NCI-H226 (cell line): ENCODE data around the gene TMEM187.

Experiments used
- DNase-seq: peaks from one replicate; pipeline ENCODE4 v3.0.0-alpha.2; 2015

The TMEM187 gene

DNA sequence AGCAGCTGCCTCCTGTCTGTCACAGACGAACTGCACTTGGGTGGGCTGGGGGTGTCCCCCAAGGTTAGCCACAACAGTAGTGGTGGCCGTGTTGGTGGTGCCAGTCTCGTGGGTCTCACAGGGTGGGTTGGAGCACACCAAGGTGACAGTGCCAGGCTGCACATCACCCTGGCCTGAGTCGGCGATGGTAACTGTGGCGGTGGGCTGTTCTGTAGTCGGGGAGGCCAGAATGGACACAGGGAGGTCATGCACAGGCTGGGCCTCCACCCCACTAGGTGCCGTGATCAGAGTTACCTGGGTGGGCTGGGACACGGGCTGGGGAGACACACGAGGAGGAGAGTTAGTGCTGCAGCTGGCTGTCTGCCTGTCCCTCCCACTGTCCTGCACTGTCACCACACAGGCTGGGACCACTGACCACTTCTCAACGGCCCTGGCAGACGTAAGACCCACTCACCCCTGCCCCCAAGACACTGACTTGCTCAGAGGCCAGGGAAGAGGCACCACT is 17.3 kb upstream of the TMEM187 start:
- DNase-seq = no peak

DNA sequence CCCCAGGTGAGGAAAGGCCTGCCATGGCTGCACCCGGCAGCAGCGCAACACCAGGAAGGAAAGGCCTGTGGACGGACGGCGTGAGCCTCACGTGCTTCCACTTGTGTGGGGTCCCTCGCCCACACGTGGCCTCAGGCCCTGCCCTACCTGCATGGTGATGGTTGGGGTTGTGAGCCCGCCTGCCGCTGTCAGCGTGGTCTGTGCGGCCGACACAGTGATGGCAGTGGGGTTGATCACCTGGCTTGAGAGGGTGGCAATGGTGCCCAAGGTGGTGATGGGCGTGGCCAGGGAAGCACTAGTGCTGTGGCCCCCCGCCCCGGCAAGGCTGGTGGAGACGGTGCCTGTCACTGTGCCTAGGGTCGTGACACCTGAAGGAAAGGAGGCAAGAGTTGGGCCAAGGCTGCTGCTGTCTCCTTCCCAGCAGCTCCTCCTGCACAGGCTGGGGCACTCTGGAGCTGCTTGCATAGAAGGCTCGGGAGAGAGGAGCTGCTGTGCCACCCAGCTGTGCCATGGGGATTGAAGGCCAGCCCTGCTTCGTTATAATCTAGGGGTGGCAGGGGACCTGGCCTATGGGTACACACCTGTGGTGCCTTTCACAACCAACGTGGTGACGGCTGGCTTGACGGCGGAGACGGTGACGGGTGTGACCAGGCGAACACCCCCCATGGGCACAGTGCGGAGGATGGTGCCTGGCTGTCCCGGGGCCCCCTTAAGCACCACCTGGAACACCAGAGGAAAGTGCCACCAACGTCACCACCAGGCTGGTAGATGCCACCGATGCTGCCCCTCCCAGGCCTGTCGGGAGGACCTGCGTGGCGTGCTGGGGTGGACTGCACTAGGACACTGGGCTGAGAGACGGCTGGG is 16.3 kb upstream of the TMEM187 start:
- DNase-seq = no peak

DNA sequence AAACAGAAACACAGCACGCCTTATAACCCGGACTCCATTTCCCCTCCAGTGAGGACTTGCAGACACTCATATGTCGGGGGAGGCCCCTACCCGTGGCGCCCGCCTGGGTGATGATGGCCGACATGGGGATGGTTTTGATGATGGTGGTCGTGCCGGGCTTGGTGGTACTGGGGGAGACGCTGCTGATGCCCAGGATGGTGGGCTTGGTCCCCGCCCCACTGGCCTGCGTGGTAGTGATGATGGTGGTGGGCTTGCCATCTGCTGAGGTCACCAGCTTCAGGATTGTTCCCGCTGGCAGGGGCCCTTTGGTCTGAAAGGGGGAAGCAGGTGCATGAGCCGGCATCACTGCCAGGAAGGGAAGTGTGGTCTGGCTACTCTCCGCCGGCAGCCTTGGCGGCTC is 15.3 kb upstream of the TMEM187 start:
- no peak for DNase-seq

DNA sequence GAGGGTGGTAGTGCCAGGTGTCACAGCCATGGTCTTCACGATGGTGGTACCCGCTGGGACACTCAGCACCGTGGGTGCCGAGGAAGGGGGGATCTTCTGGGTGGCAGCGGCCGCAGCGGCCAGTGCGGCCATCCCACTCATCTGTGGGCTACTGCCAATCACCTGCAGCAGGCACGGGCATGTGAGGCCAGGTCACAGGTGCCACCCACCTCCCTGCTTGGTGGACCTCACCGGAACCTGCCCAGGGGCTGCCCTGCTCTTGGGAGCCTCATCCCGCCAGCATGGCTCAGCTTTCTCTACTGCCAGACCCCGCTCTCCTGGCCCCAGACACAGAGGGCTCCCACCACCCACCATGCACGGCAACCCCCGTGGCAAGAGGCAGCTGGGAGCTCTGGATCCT is 13.9 kb upstream of the TMEM187 start:
- DNase-seq = no peak

DNA sequence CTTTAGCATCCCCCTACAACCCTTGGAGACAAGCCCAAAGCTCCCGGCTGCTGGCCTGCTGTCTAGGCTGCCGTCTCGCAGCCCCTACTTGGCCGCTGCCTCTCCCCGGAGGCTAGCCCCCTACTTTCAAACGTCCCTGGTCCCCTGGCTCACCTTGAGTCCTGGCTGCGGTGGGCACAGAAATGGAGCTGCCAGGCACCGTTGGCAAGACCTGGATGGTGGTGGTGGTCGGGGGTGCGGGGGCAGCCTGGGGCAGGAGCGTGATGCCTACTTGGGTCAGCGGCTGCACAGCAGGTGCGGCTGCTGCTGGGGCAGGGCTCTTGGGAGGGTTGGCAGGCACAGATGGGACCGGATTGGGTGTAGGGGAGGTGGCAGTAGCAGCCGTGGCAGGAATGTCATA is 12.9 kb upstream of the TMEM187 start:
- DNase-seq = no peak

DNA sequence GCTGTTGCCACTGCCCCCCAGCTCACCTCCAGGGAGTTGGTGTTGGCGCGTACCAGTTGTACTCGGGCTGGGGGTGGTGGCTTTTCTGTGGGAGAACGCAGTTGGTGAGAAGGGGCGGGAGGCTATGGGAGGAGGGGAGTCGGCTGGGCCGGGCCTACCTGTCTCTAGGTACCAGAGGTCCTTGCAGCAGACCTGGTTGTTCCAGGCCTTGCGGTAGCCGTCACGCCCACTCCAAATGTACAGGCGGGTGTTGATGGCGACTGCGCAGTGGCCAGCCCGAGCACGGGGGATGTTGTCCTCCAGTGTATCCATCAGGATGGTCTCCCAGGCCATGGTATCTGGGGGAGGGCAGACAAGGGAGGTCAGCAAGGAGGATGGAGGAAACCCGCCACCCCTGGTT is 12.5 kb upstream of the TMEM187 start:
- no peak for DNase-seq

DNA sequence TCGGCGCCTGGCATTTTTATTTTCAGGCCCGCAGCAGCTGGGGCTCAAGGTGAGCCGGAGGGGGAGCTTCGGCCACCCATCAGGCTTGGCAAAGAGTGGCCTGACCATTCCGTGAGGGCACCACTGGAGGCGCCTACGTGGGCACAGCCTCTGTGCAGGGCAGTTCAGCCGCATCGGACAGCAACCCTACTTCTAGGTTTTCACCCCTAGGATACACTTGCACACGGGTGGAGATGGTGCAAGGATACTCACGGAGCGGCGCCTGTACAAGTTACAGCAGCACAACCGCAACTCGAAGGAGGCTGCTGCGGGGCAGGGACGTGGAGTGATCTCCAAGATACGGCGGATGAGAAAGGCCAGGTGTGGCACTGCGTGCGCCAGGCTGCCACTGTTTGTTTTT is 11.8 kb upstream of the TMEM187 start:
- DNase-seq = no peak

DNA sequence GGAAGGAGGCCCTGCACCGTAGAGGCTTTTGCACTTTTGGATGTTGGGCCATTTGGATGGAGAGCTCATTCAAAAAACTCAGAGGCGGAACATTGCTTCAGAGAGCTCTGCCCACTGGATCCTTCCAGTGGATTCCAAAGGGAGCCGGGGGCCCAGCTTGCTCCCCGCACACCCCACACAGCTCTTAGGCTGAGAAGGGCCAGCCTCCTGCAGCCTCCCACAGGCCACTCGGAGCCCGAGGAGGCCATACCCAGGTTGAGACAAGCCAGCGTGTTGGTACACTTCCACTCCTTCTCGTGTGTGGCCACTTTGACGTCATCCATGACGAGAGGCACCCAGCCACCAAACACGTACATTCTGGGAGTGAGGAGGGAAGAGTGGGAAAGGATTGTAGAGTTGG is 11.3 kb upstream of the TMEM187 start:
- no peak for DNase-seq

DNA sequence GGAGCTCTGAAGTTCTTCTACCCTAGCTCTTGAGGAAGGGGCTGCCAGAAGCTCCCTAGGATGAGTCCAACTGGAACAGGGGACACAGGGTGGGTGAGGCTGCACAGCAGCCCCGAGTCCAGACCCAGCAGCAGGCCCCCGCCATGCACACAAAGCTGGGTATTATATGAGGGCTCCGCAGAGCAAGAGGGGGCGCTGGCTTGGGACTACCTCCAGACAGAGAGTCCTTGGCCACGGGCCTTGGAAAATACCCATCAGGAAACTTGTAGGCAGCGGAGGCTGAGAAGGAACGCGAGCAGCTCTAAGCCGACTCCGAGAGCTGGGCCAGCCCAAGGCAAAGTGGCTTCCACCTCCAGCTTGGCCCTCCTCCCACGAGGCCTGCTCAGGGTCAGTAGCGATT is 9.0 kb upstream of the TMEM187 start:
- no peak for DNase-seq

DNA sequence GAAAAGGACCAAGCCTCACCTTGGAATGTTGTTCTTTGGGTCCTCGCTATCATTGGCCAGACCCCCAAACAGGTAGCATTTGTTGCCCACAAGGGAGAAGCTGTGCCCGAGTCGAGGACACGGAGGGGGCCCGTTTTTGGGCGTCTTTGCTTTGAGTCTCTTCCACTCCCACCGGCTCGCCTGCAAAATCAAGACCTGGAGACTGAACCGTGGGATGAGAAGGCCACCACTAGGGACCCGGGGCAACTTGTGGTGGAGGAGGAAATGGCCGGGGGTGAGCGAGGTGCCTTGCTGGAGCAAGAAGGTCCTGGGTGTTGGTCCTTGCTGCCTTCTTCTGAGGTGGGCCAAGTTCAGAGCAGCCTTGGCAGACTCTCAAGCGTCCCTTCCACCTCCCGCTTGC is 8.4 kb upstream of the TMEM187 start:
- no peak for DNase-seq

DNA sequence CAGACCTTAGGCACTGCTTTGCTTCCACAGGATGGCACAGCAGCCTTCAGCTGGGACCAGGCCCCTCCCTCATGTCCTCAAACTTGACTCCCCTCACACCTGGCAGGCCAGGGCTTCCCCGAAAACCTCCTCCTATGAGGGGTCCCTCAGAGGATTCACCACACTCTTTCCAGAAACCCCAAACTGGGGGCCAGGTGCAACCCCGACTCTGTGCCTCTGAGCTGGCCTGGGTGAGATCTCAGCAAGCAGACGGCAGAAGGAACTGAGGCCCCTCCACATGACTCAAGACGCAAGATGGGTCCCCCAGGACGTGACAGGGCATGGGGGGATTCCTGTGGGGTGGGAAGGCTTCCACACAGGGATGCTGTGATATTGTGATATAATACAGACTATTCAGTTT is 7.1 kb upstream of the TMEM187 start:
- no peak for DNase-seq

DNA sequence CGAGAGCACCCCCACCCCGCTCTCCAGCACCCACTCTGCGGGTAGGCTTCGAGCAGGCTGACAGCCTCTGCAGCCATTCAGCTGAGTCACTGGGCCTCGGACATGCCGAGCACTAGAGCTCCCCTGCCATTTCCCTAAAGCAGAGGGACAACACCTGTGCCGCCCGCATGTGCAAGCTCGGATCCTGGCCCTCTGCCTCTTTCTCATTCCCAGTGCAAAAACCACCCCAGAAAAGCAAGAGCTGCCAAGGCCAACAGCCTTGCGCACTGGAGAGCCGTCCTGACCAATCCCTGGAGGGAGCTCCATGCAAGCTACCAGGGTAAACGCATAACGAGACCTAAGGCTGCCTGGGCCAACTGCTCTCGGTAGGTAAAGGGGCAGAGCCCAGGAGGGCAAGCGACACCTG is 6.3 kb upstream of the TMEM187 start:
- DNase-seq = no peak

DNA sequence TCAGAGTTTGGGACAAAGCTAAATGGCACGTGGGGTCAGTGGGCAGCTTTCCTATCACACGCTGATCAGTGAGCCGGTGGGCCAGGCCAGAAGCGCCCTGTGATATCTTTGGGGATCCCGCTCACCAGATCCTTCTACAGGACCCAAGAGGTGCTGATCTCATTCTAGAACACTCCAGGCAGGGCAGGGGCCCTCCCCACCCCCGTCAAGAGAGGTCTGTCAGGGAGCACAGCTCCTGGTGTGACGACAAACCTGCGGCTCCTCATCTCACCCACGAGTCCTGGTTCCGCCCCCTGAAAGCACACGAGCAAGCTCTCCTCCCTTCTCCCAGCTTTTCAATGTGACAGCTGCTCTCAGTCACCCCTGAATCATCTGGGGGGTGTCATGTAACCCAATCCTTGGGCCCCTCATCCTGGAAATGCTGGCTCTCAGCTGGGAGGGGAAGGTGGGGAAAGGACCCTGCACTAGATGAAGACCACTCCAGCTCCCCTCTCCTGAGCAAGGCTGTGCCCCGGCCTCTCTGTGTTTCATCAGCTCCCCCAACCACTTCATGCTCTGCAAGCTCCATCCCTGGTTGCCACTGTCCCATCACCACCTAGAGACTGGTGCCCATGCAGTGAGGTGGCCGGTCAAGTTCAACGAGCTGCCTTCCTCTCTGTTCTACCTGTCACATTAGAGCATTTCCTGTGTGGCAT is 5.6 kb upstream of the TMEM187 start:
- DNase-seq = no peak

DNA sequence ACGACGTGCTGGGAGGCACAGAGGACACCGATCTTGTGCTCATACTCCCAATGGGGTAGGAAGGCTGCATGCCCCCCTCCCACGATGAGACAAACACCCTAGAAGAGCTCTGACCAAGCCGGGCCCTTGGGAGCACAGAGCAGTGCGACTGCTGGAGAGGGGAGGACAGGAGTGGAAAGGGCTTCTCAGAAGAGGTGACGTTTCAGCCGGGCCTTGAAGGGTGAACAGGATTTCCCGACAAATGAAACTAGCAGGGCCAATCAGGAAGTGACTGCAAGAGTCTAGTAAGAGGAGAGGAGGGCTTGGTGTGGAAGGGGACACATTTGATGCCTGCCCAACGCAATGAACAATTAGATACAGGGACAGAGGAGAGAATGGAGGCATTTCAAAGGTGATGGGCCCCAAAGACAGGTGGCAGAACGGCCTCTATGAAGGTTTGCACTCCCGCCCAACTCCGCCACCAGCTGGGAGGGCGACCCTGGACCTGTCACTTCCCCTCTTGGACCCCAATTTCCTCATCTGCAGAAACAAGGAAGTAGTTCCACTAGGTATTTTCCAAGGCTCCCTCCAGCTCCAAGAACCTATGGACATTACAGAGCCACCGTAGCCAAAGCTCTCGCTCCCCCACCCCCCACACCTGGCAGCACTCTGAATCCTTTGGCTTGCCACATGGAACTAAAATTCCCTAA is 4.9 kb upstream of the TMEM187 start:
- no peak for DNase-seq

DNA sequence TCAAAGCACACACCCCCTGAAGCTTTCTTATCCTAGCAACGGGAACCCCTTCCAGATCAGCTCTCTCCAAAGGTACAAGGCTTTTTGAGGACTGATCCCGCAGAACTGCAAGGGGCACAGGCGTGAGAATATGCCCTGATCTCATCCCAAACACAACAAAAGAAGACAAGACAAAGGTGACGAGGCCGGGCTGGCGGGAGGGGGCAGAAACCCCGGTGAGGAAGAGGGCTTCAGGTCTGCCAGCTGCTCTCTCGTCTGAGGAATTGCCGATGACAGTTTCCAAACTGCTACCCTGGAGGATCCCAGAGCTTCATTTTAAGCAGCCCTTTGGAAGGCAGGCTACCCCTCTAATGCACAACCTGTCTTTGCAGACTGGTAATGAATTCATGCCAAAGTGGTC is 4.3 kb upstream of the TMEM187 start:
- DNase-seq = no peak

DNA sequence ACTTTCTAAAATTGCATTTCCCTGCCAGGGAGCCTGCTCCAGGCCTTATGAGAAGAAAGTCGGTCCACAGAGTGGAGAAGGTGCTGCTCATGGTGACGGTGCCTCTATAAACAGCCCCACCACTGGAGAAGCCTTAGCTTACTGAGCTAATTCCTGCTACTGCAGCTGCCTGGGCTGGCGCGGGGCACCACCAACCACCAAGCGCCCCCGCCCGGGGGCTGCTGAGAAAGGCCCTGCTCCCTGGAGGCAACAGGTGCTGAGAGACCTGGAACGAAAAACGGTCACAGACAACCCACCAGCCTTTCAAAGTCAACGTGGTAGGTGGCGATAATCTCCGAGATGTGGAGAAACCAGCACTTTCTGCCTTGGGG is 3.8 kb upstream of the TMEM187 start:
- no peak for DNase-seq

DNA sequence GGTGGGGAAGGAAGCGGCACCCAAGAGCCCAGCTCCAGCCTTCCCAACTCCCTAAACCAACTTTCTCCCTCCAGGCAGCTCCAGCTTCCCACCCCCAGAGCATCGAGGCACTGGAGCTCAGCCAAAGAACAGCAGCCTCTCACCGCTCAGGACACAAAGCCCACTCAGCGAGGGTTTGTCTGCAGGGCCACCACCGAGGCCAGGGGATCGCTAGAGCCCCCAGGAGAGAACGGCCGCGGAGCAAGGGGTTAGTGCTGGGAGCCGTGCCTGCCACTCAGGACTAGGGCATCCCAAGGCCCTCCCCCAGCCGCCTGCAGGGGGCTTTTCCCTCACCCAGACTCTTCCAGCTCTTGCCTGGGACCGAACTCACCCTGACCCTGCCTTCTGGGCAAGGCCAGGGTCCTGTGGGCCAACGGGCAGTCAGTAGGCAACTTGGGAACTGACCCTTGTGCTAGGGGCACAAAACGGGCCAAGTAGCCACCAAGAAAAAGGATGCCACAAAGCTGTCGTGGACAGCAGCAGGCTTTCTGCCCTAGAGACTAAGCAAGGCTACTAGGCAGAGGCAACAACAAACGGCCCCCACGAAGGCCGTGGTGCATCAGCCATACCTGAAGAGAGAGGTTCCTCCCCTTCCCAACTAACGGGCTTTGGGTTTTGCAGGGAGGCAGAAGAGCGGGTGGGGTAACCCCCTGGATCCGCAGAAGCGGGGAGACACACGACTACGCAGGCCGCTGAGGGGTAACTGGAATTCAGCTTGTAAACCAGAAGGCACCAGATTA is 3.2 kb upstream of the TMEM187 start:
- DNase-seq = no peak

DNA sequence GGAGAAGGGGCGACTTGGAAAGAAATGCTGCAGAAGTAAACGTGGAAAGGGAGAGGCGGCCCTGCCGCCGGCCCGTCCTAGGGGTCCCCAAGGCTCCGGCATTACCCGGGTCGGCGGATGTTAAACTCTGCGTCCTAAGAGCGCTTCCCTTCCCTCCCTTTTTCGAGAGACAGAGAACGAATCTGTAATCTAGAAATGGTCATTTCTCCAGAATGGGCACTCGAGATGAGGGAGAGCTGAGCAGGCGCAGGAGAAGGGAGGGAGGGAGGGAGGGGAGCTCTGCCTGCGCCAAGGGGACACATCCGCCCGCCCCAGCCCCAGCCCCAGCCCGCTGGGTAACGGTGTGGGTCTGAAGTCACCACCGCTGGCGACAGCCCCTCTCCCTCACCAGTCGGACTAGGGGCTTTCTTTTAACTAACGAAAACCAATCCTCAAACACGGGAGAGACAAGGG is 2.6 kb upstream of the TMEM187 start:
- no peak for DNase-seq

DNA sequence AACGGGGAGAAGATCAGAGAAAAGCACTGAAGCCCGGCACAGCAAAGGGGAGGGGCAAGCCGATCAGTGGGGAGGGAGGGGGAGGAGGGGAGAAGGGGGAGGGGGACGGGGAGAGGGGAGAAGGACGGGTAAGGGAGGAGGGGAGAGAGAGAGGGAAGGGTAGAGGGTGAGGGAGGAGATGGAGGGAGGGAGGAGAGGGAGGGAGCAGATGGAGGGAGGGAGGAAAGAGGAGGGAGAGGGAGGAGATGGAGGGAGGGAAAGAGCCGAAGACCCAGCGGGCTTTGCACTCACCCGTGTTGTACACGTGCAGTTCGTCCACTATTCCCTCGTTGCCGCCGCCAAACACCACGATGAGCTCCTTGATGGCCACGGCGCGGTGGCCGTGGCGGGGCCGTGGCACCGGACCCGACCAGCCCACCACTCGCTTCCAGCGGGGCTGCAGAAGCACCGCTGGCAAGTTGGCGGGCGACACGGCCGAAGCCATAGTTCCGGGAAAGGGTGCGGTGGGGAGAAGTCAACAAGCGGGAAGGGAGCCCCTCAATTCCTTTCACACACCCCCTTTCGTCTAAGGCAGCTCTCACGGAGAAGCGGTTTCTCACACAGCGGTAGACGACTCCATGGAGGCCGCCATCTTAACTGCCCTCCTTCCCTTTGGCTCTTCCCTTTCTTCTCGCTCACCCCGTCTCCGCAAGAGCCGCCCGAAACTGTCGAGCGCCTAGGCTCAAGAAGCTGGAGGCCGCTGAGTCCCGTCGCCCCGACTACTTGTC is 2.0 kb upstream of the TMEM187 start:
- peak; percentile 15 for DNase-seq

DNA sequence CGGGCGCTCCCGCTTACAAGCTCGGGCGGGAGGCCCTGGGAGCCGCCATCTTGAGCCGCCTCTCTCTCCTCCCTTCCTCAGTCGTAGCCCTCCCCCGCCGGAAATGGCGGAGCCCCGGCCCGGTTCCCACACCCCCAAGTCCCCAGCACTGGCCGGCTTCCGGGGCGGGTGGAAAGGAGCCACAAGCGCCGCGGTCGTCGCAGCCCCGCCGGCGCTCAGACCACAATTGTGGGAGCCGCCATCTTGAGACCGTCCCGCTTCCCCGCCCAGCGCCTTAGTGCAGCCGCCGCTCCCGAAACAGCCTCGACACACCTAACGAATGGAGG is 1.5 kb upstream of the TMEM187 start:
- peak; percentile 82 for DNase-seq

DNA sequence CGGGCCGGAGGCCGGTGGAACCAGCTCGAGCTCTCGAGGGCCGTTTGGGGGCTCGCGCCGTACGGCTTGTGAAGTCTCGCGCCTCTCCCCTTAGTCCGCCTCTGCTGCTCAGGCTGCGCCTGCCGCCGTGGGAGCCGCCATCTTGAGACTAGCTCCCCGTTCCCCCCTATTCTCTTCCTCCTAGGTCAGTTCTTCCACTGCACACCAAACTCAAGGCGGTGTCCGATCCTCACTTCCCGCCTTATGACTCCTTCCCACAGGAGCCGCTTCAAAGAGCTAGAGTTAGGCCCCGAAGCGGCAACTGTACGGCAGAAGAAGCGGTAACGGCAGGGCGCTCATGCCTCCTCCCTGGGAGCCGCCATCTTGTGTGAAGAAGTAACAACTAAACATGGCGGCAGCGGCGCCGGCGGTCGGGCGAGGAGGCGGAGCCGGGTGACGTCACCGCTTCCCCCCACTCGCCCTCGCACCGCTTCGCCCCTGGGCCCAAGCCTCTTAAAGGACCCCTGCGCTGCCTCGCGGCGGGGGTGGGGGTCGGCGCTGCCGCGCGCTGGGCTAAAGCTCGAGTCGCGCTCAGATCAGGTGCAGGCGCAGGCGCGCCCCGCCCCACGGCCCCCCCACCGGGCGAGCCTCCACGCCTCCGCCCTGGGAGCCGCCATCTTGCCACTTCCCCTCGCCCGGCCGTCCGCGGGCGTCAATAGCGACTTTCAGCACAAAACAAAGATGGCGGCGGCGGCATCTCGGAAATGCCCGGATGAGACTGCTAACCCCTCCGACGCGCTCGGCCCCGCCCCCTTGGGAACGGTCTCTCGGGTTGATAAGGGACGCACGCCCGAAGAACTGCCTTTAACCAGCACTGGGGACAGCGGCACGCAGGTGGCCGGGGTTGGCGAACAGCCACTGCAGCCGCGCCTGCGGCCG is 845 bp upstream of the TMEM187 start, which contains the start of gene HCFC1:
Gene HCFC1 (minus strand): TSS at position 369 of the 918 bp plus-strand sequence. CDS start 978 bp downstream, outside the sequence.
- DNase-seq = peak; percentile 73
